Measurements from ENCODE around the gene LOXL3. TPM values are rescaled to one million over a fixed set of nuclear protein-coding genes. Genes with fewer than 3 reads are reported as not detected.
A peak's percentile ranks its signal among the peaks of the same experiment; 100 is the strongest.

Gene LOXL3
- total RNA-seq, 4 donors from 2014 or later, result 5.0 to 16.2 (median 13.5) TPM

DNA sequence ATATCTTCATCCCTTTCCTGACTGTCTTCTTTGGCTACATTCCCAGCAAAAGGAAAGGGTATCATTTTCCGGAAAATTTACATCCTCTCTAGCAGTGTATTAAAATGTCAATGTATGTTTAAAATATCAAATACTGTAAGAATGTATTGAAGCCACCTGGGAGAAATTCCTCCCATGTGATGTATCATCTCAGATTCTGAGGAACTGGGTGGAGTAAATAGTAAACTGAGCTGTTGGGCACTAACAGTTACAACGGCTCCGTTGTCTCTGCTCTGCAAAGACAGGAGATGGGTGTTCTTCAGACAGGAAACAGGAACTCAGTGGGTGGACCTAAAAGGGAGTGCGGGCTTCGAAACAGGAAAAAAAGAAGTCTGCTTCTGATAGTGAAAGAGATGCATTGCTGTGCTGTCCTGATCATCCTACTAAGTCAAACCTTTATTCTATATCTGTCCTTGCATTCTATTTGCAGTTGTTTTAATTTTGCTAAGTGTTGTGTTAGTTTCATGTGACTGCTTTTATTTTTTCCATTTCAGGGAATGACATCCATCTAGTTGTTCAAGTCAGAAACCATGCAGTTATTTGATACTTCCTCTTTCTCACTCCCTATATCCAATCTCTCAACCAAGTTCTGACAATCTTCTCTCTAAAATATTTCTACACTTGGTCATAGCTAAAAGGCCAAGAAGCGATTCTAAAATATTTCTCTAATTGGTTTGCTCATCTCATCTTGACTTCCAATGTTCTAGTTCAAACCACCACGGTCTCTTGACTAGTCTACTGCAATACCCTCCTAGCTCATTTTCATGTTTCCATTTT is 20.2 kb upstream of the LOXL3 start:
- WGBS, 2 donors, result 31 to 40% methylated on average over 7 of the region's 7 CpGs
- H3K27ac ChIP-seq, result peak overlapping the region in 1 of 4 donors; percentile 60
- no peak for DNase-seq (ENCODE audit: low spot score in 2 of 2)
- TF ChIP-seq POLR2A (IDR thresholded peaks at IDR 0.05) (no peak), EP300 (IDR thresholded peaks at IDR 0.05) (no peak)
- TF ChIP-seq, protein P1, sequence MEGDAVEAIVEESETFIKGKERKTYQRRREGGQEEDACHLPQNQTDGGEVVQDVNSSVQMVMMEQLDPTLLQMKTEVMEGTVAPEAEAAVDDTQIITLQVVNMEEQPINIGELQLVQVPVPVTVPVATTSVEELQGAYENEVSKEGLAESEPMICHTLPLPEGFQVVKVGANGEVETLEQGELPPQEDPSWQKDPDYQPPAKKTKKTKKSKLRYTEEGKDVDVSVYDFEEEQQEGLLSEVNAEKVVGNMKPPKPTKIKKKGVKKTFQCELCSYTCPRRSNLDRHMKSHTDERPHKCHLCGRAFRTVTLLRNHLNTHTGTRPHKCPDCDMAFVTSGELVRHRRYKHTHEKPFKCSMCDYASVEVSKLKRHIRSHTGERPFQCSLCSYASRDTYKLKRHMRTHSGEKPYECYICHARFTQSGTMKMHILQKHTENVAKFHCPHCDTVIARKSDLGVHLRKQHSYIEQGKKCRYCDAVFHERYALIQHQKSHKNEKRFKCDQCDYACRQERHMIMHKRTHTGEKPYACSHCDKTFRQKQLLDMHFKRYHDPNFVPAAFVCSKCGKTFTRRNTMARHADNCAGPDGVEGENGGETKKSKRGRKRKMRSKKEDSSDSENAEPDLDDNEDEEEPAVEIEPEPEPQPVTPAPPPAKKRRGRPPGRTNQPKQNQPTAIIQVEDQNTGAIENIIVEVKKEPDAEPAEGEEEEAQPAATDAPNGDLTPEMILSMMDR (IDR thresholded peaks at IDR 0.05), result no peak
- no peak overlapping the region for H3K4me3 ChIP-seq
- peaks cover 0 to 6% (median 2%) of the 10 kb centered on the region in 4 donors for H3K4me1 ChIP-seq
- no peaks in the 10 kb centered on the region for H3K36me3 ChIP-seq
- H3K9me3 ChIP-seq, result no peaks in the 10 kb centered on the region
- no peaks in the 10 kb centered on the region for H3K27me3 ChIP-seq

DNA sequence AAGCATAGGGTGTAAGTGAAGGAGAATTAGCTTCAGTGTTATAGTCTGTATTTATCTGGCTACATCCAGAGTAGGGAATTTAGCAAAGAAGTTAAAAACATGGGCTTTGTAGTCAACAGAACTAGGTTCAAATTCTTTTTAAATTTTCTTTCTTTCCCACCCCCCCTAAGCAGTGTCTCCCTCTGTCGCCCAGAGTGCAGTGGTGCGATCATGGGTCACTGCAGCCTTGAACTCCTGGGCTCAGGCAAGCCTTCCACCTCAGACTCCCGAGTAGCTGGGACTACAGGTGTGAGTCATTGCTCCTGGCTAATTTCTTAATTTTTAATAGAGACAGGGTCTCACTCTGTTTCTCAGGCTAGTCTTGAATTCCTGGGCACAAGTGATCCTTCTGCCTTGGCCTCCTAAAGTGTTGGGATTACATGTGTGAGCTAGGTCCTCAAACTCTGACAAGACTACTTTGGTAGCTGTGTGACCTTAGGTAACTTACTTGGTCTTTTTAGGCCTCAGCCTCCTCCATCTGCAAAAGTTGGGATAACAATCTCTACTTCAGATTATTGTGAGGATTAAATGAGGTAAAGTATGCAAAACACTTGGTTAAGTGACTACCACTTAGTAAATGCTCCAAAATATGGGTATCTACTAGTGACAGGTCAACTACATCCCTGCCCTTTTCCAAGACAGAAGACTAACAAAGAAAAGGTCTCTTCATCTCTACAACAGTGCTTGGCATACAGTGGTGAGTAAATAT is 18.6 kb upstream of the LOXL3 start:
- H3K36me3 ChIP-seq, result no peaks in the 10 kb centered on the region
- peaks cover 0 to 6% (median 2%) of the 10 kb centered on the region in 4 donors for H3K4me1 ChIP-seq
- DNase-seq (ENCODE audit: low spot score in 2 of 2), result no peak
- WGBS, 2 donors, result 73 to 75% methylated on average over 3 of the region's 3 CpGs
- no peaks in the 10 kb centered on the region for H3K9me3 ChIP-seq
- H3K27ac ChIP-seq, result no peak overlapping the region
- H3K4me3 ChIP-seq, result no peak overlapping the region
- TF ChIP-seq, protein P1 (IDR thresholded peaks at IDR 0.05), result no peak
- TF ChIP-seq EP300 (IDR thresholded peaks at IDR 0.05) (no peak), POLR2A (IDR thresholded peaks at IDR 0.05) (no peak)
- H3K27me3 ChIP-seq, result no peaks in the 10 kb centered on the region

DNA sequence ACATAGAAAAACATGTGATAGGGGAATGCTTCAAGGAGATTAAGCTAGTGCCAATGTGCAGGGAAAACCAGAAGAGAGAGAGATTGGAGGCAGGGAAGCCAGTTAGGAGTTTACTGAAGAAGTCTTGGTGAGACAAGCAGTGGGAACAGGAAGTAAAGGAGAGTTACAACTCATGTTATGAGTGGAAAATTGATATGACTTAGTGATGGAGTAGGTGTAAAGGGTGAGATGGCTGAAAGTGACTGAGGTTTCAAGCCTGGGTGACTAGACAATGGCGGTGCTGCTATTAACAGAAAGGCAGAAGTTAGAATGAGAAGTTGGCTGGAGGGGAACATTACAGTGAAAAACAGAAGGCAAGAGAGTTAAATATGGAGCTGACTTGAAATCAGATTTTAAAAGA is 17.3 kb upstream of the LOXL3 start:
- no peaks in the 10 kb centered on the region for H3K36me3 ChIP-seq
- no peaks in the 10 kb centered on the region for H3K9me3 ChIP-seq
- DNase-seq (ENCODE audit: low spot score in 2 of 2), result no peak
- H3K27ac ChIP-seq, result no peak overlapping the region
- peaks cover 0 to 5% (median under 1%) of the 10 kb centered on the region in 4 donors for H3K4me1 ChIP-seq
- no peak for TF ChIP-seq EP300 (IDR thresholded peaks at IDR 0.05)
- TF ChIP-seq, protein P1 (IDR thresholded peaks at IDR 0.05), result no peak
- WGBS, 2 donors, result 68 to 88% methylated on average over 1 of the region's 1 CpG
- H3K27me3 ChIP-seq, result no peaks in the 10 kb centered on the region
- H3K4me3 ChIP-seq, result no peak overlapping the region

DNA sequence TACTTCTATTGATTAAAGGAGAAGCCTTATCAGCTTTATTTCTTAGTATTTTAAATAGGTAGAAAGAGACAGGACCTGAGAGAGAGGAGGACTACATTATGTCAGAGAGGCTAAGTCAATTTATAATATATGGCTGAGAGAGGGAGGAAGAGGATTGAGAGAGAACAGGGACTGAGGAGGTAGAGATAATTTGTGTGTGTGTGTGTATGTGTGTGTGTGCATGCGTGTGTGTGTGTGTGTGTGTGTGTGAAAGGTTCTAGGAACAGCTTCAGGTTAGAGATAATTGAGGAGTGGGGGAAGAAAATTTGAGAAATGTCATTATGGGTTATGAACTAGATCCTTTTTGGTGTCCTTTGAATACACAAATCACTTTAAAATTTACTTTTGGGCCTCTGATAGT is 15.9 kb upstream of the LOXL3 start:
- H3K9me3 ChIP-seq, result no peaks in the 10 kb centered on the region
- H3K36me3 ChIP-seq, result no peaks in the 10 kb centered on the region
- H3K27ac ChIP-seq, result no peak overlapping the region
- H3K4me3 ChIP-seq, result no peak overlapping the region
- TF ChIP-seq POLR2A (IDR thresholded peaks at IDR 0.05) (no peak), EP300 (IDR thresholded peaks at IDR 0.05) (no peak)
- TF ChIP-seq, protein P1 (IDR thresholded peaks at IDR 0.05), result no peak
- peaks cover 0 to 5% (median 0%) of the 10 kb centered on the region in 4 donors for H3K4me1 ChIP-seq
- no peaks in the 10 kb centered on the region for H3K27me3 ChIP-seq
- 90 to 95% methylated on average over 1 of the region's 1 CpG for WGBS, 2 donors
- no peak for DNase-seq (ENCODE audit: low spot score in 2 of 2)

DNA sequence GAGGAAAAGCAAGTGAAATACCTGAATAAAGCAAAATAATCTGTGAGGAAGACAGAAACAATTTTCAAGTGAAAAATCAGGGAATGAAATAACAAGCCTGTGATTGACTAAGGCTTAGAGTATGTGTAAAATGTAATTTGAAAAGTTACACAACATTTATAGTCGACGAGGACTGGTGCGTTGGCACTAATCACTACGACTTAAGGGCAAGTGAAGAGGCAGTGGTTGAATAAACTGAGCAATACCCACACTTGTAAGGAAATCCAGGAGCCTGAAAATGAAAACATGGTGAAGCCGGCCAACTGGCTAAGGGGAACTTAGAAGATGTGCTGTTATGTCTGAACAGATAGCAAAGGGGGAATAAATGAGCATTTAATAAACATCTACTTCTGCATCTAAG is 14.1 kb upstream of the LOXL3 start:
- TF ChIP-seq POLR2A (IDR thresholded peaks at IDR 0.05), result no peak
- TF ChIP-seq EP300 (IDR thresholded peaks at IDR 0.05), result no peak
- TF ChIP-seq, protein P1 (IDR thresholded peaks at IDR 0.05), result no peak
- WGBS, 2 donors, result 63 to 66% methylated on average over 5 of the region's 5 CpGs
- Histone ChIP-seq H3K4me3 (no peak overlapping the region), H3K36me3 (no peaks in the 10 kb centered on the region), H3K27ac (no peak overlapping the region), H3K27me3 (no peaks in the 10 kb centered on the region), H3K4me1 (peaks cover 0 to 5% (median 0%) of the 10 kb centered on the region in 4 donors), H3K9me3 (no peaks in the 10 kb centered on the region)
- DNase-seq (ENCODE audit: low spot score in 2 of 2), result no peak

Data from tibial nerve (tissue), 4 donors.